Adrenal gland (tissue), 12 donors: ENCODE results near the gene SH2B3. TPM values are rescaled to one million over a fixed set of nuclear protein-coding genes. Genes with fewer than 3 reads are reported as not detected.

Experiments
- DNase-seq, 7 donors: peaks; one replicate each; pipeline ENCODE4 v3.0.0-alpha.2; 2019 to 2020
- H3K27ac ChIP-seq, 5 donors: fragments of 200-600 bp; sonication (generic) in 4 of 5; 1 replicate in 3 of 5; 2 replicates in 2 of 5; pipeline versions ENCODE4 v1.5.1 to v1.8.0; 2016 to 2020; ENCODE audit warnings: mild to moderate bottlenecking in 1 of 5
- H3K27me3 ChIP-seq: fragments of 200-600 bp; 2 replicates; pipeline ENCODE4 v1.8.0; 2021
- H3K36me3 ChIP-seq, 2 donors: fragments of 200-600 bp; replicated peaks in 1 of 2; 1 replicate in 1 of 2; 2 replicates in 1 of 2; pipeline versions ENCODE4 v1.5.1 to v1.8.0; 2018 to 2022
- H3K4me1 ChIP-seq, 2 donors: fragments of 200-600 bp; replicated peaks in 1 of 2; 1 replicate in 1 of 2; 2 replicates in 1 of 2; pipeline versions ENCODE4 v1.5.1 to v1.8.0; 2018 to 2021
- H3K4me3 ChIP-seq, 4 donors: fragments of 200-600 bp; sonication (generic) in 3 of 4; one replicate each; pipeline ENCODE4 v1.5.1; 2016 to 2018
- H3K9me3 ChIP-seq, 3 donors: fragments of 200-600 bp; sonication (generic) in 1 of 3; replicated peaks in 1 of 3; 1 replicate in 2 of 3; 2 replicates in 1 of 3; pipeline versions ENCODE4 v1.5.1 to v1.8.0; 2016 to 2021
- CTCF ChIP-seq, 6 experiments: fragments of 450-650 bp in 4 of 6; fragments of 200-600 bp in 2 of 6; sonication (generic) in 1 of 6; IDR thresholded peaks; 1 replicate in 5 of 6; 2 replicates in 1 of 6; pipeline versions ENCODE4 v1.5.1 to v1.8.0; 2016 to 2021; ENCODE audit warnings: antibody characterized with exemption in 6 of 6, mild to moderate bottlenecking in 2 of 6, moderate library complexity in 1 of 6
- POLR2A ChIP-seq, 2 donors: fragments of 450-650 bp; IDR thresholded peaks; one replicate each; pipeline ENCODE4 v1.6.1; 2017; ENCODE audit warnings: antibody characterized with exemption in 2 of 2, mild to moderate bottlenecking in 2 of 2, moderate library complexity in 1 of 2
- WGBS, 4 donors: extraction: QIAGEN DNeasy Blood & Tissue Kit in 2 of 4; methylation state at CpG; one replicate each; pipeline versions ENCODE4 v1.1.5 to v1.1.7; 2013 to 2017; 5-methylcytosine and 5-hydroxymethylcytosine counted together
- intact Hi-C, 2 donors: fragments of 100-400 bp; cut with DNase I; formaldehyde crosslinking; loops; one replicate each; pipeline versions ENCODE4 v1.14.1 to v1.15.0; 2022 to 2023
- polyA plus RNA-seq, 3 donors: library from polyadenylated mRNA; stranded (reverse); fragments of 200-250 nt in 2 of 3; fragments of 350-450 nt in 1 of 3; fragmentation: Illumina TruSeq in 1 of 3; extraction: RNeasy Lipid Tissue Mini Kit (QIAGEN cat#74804) in 1 of 3; gene quantifications; one replicate each; pipeline ENCODE4 v1.2.3, GENCODE V29; 2013 to 2014
- total RNA-seq, 9 donors: library from RNA; depleted of rRNA in 4 of 9; stranded (reverse); fragments of >200 nt in 4 of 9; fragments of 120-200 nt in 1 of 9; fragmentation: NEBNext Ultra II Directional in 1 of 9; extraction: Animal tissue kit (Norgen Biotek cat#: 25700) in 1 of 9; gene quantifications; one replicate each; pipeline versions ENCODE4 v1.1.0 to v1.2.4, GENCODE V29; 2013 to 2023
- donor health status: healthy with polysubstance abuse.
- donor health status: Bipolar disorder and iron deficiency.
- donor health status: DM: yes; HTN: yes; CAD: no.
- donor health status: DM: no; HTN: no; CAD: no.
- donor health status: DM: no; HTN: no; CAD: no.
- donor health status: DM: yes; HTN: yes; CAD: no.

The SH2B3 gene
- total and polyA plus RNA-seq, 12 donors: 5.8 to 70.3 (median 28.5) TPM

GRCh38 chr12:111362687-111363475, 42.8 kb upstream of the SH2B3 start:
- intact Hi-C loops: no loop called here
- H3K4me1 ChIP-seq: peaks cover 24 to 30% of the 10 kb centered on the region in 2 donors
- WGBS, 4 donors: 90 to 94% (median 92%) methylated on average over 11 to 59 of the region's 59 CpGs
- no peaks in the 10 kb centered on the region for H3K27me3 ChIP-seq
- H3K9me3 ChIP-seq: no peaks in the 10 kb centered on the region
- DNase-seq: no peak
- peaks cover 0 to 8% of the 10 kb centered on the region in 2 donors for H3K36me3 ChIP-seq
- peak overlapping the region in 3 of 5 donors; percentile 45 to 84 (median 65) for H3K27ac ChIP-seq
- TF ChIP-seq POLR2A (IDR thresholded peaks at IDR 0.05): no peak
- TF ChIP-seq CTCF (IDR thresholded peaks at IDR 0.05): no peak
- no peak overlapping the region for H3K4me3 ChIP-seq

- Histone ChIP-seq H3K4me1 (peaks cover 29 to 35% of the 10 kb centered on the region in 2 donors), H3K9me3 (no peaks in the 10 kb centered on the region), H3K27ac (peak overlapping the region in 1 of 5 donors; percentile 84), H3K36me3 (peaks cover 0 to 8% of the 10 kb centered on the region in 2 donors), H3K4me3 (no peak overlapping the region), H3K27me3 (no peaks in the 10 kb centered on the region)
- TF ChIP-seq CTCF (IDR thresholded peaks at IDR 0.05): no peak
- TF ChIP-seq POLR2A (IDR thresholded peaks at IDR 0.05): peak in 1 of 2 donors; percentile 7
- intact Hi-C loops: no loop called here
- WGBS, 4 donors: 74 to 82% (median 77%) methylated on average over 3 of the region's 3 CpGs
- DNase-seq: peak in 3 of 7 donors; percentile 55 to 61 (median 56)
Measured at GRCh38 chr12:111363578-111363977, 42.1 kb upstream of the SH2B3 start.

- Histone ChIP-seq H3K36me3 (peaks cover 0 to 8% of the 10 kb centered on the region in 2 donors), H3K9me3 (no peaks in the 10 kb centered on the region), H3K27ac (no peak overlapping the region), H3K4me3 (no peak overlapping the region), H3K4me1 (peaks cover 29 to 33% of the 10 kb centered on the region in 2 donors), H3K27me3 (no peaks in the 10 kb centered on the region)
- no peak for TF ChIP-seq POLR2A (IDR thresholded peaks at IDR 0.05)
- TF ChIP-seq CTCF (IDR thresholded peaks at IDR 0.05): no peak
- intact Hi-C loops: no loop called here
- no peak for DNase-seq
- WGBS, 4 donors: 97 to 100% (median 98%) methylated on average over 10 of the region's 10 CpGs
Measured at GRCh38 chr12:111366075-111366474, 39.6 kb upstream of the SH2B3 start.

- no peak for DNase-seq
- Histone ChIP-seq H3K27ac (no peak overlapping the region), H3K4me3 (no peak overlapping the region), H3K4me1 (peaks cover 25 to 28% of the 10 kb centered on the region in 2 donors), H3K36me3 (peaks cover 0 to 8% of the 10 kb centered on the region in 2 donors), H3K9me3 (no peaks in the 10 kb centered on the region), H3K27me3 (no peaks in the 10 kb centered on the region)
- 75 to 100% (median 95%) methylated on average over 2 of the region's 2 CpGs for WGBS, 4 donors
- TF ChIP-seq POLR2A (IDR thresholded peaks at IDR 0.05): no peak
- no peak for TF ChIP-seq CTCF (IDR thresholded peaks at IDR 0.05)
- intact Hi-C loops: no loop called here
Measured at GRCh38 chr12:111366583-111366982, 39.1 kb upstream of the SH2B3 start.
